Caco-2 (cell line): ENCODE measurements around the gene DCAF11. TPM values are rescaled to one million over a fixed set of nuclear protein-coding genes. Genes with fewer than 3 reads are reported as not detected.
A peak's percentile ranks its signal among the peaks of the same experiment; 100 is the strongest.

Experiments used
- BruUV-seq: library from RNA; stranded (reverse); fragments of 400-500 nt; replicated peaks from 2 replicates; lab custom pipeline; 2021; lab: Mats Ljungman, UMichigan
- CTCF ChIA-PET: fragments of 300-600 bp; sonication (Branson Sonifier 250); formaldehyde crosslinking; loops from one replicate; lab custom pipeline; 2022; ENCODE audit warnings: antibody characterized with exemption; lab: Charles Lee
- POLR2A ChIA-PET: fragments of 300-600 bp; sonication (Branson Sonifier 250); formaldehyde crosslinking; loops from one replicate; lab custom pipeline; 2022; ENCODE audit warnings: antibody characterized with exemption; lab: Charles Lee
- DNase-seq, 2 experiments: peaks; one replicate each; pipeline versions ENCODE4 v3.0.0 to v3.0.0-alpha.2; 2020 to 2022
- H3K27me3 ChIP-seq: replicated peaks from 2 replicates; pipeline ENCODE4 v1.6.0; 2011; ENCODE audit warnings: low read length; ENCODE audit not compliant: control insufficient read depth, insufficient read depth
- H3K36me3 ChIP-seq: 2 replicates; pipeline ENCODE4 v1.5.1; 2011; ENCODE audit warnings: low read length; ENCODE audit not compliant: control insufficient read depth, insufficient read depth
- H3K4me1 ChIP-seq: fragments of 250-450 bp; sonication (Bioruptor Pico); 2 replicates; pipeline ENCODE4 v1.5.1; 2020; ENCODE audit warnings: mild to moderate bottlenecking
- H3K4me3 ChIP-seq: 2 replicates; pipeline ENCODE4 v1.5.1; 2011; ENCODE audit warnings: low read depth, mild to moderate bottlenecking, control low read depth, low read length
- H3K9me3 ChIP-seq: fragments of 250-450 bp; sonication (Bioruptor Pico); 2 replicates; pipeline ENCODE4 v1.5.1; 2020; ENCODE audit warnings: mild to moderate bottlenecking, moderate library complexity
- H3K27ac Mint-ChIP-seq: one replicate; pipeline ENCODE4 v1.8.0; 2022; ENCODE audit warnings: mixed read lengths; ENCODE audit not compliant: unreplicated experiment
- H3K27me3 Mint-ChIP-seq: one replicate; pipeline ENCODE4 v1.8.0; 2022; ENCODE audit warnings: mixed read lengths; ENCODE audit not compliant: insufficient read depth, unreplicated experiment
- H3K36me3 Mint-ChIP-seq: one replicate; pipeline ENCODE4 v1.8.0; 2022; ENCODE audit warnings: mild to moderate bottlenecking, mixed read lengths; ENCODE audit not compliant: insufficient read depth, unreplicated experiment
- H3K4me1 Mint-ChIP-seq: one replicate; pipeline ENCODE4 v1.8.0; 2022; ENCODE audit warnings: low read depth, mixed read lengths; ENCODE audit not compliant: unreplicated experiment
- H3K4me3 Mint-ChIP-seq: one replicate; pipeline ENCODE4 v1.8.0; 2022; ENCODE audit warnings: mild to moderate bottlenecking, moderate library complexity, mixed read lengths; ENCODE audit not compliant: unreplicated experiment
- H3K9me3 Mint-ChIP-seq: one replicate; pipeline ENCODE4 v1.8.0; 2022; ENCODE audit warnings: mixed read lengths; ENCODE audit not compliant: unreplicated experiment
- CTCF ChIP-seq, 2 experiments: fragments of 200-600 bp in 1 of 2; IDR thresholded peaks; 1 replicate in 1 of 2; 2 replicates in 1 of 2; pipeline versions ENCODE4 v1.5.1 to v1.8.0; 2011 to 2022; ENCODE audit warnings: antibody characterized with exemption in 1 of 2, control low read depth in 1 of 2, inconsistent platforms in 1 of 2, low read depth in 1 of 2, low read length in 1 of 2, mild to moderate bottlenecking in 1 of 2, moderate library complexity in 1 of 2; ENCODE audit not compliant: insufficient read depth in 1 of 2, severe bottlenecking in 1 of 2, unreplicated experiment in 1 of 2
- intact Hi-C: fragments of 100-400 bp; cut with micrococcal nuclease; formaldehyde crosslinking; loops from one replicate; pipeline ENCODE4 v1.10.0; 2022; ENCODE audit not compliant: unreplicated experiment
- total RNA-seq: library from RNA; stranded (reverse); gene quantifications from 2 replicates; pipeline ENCODE4 v1.2.3, GENCODE V29; 2022

The DCAF11 gene
- total RNA-seq, 1 experiment from 2014 or later: 65.9 TPM

GRCh38 chr14:24088095-24088494 lies 26.5 kb upstream of the DCAF11 start:
- intact Hi-C loops: no loop called here
- no TSS peak for BruUV-seq
- H3K27ac Mint-ChIP-seq: no peak overlapping the region

GRCh38 chr14:24089890-24090289 lies 24.7 kb upstream of the DCAF11 start:
- H3K36me3 Mint-ChIP-seq: peaks cover 18% of the 10 kb centered on the region
- no peaks in the 10 kb centered on the region for H3K9me3 Mint-ChIP-seq
- Histone ChIP-seq H3K36me3 (no peaks in the 10 kb centered on the region), H3K27me3 (no peaks in the 10 kb centered on the region), H3K4me3 (no peak overlapping the region), H3K9me3 (no peaks in the 10 kb centered on the region), H3K4me1 (peaks cover 11% of the 10 kb centered on the region)
- peaks cover 17% of the 10 kb centered on the region for H3K4me1 Mint-ChIP-seq
- intact Hi-C loops: loop anchor here (1.0 to 2.0 kb wide), 2 partner anchors 32 to 75 kb away; no protein-coding TSS in a partner anchor
- BruUV-seq: no TSS peak
- CTCF ChIA-PET: interaction anchor here (0.6 to 6.4 kb wide), 7 partner anchors 9 to 71 kb away, joined by 3 to 129 read pairs (median 5); partner anchors contain the start of genes CARMIL3, DCAF11, IRF9 and NRL
- H3K4me3 Mint-ChIP-seq: no peak overlapping the region
- H3K27me3 Mint-ChIP-seq: no peaks in the 10 kb centered on the region
- POLR2A ChIA-PET: no interaction called here
- no peak for DNase-seq
- no peak for TF ChIP-seq CTCF (IDR thresholded peaks at IDR 0.05; ENCODE audit: insufficient read depth in 1 of 2, low read depth in 1 of 2, low read length in 1 of 2, severe bottlenecking in 1 of 2, unreplicated experiment in 1 of 2)
- no peak overlapping the region for H3K27ac Mint-ChIP-seq

More at GRCh38 chr14:24088095-24088494, 26.5 kb upstream of the DCAF11 start:
- H3K4me3 Mint-ChIP-seq: no peak overlapping the region
- no peaks in the 10 kb centered on the region for H3K9me3 Mint-ChIP-seq
- POLR2A ChIA-PET: no interaction called here
- H3K4me1 ChIP-seq: peaks cover 4% of the 10 kb centered on the region
- H3K36me3 ChIP-seq: no peaks in the 10 kb centered on the region
- no peak for DNase-seq
- H3K4me3 ChIP-seq: no peak overlapping the region
- TF ChIP-seq CTCF (IDR thresholded peaks at IDR 0.05; ENCODE audit: insufficient read depth in 1 of 2, low read depth in 1 of 2, low read length in 1 of 2, severe bottlenecking in 1 of 2, unreplicated experiment in 1 of 2): no peak
- H3K36me3 Mint-ChIP-seq: peaks cover 6% of the 10 kb centered on the region
- CTCF ChIA-PET: no interaction called here
- H3K27me3 Mint-ChIP-seq: no peaks in the 10 kb centered on the region
- H3K4me1 Mint-ChIP-seq: peaks cover 10% of the 10 kb centered on the region
- H3K27me3 ChIP-seq: no peaks in the 10 kb centered on the region
- no peaks in the 10 kb centered on the region for H3K9me3 ChIP-seq

GRCh38 chr14:24092110-24092504 lies 22.5 kb upstream of the DCAF11 start:
- intact Hi-C loops: no loop called here
- Mint-ChIP-seq H3K36me3 (peaks cover 38% of the 10 kb centered on the region), H3K27me3 (no peaks in the 10 kb centered on the region), H3K27ac (peak overlapping the region; percentile 99), H3K4me1 (peaks cover 24% of the 10 kb centered on the region), H3K9me3 (no peaks in the 10 kb centered on the region), H3K4me3 (no peak overlapping the region)
- BruUV-seq: no TSS peak
- DNase-seq: no peak
- Histone ChIP-seq H3K4me1 (peaks cover 21% of the 10 kb centered on the region), H3K4me3 (no peak overlapping the region), H3K36me3 (peaks cover 3% of the 10 kb centered on the region), H3K9me3 (no peaks in the 10 kb centered on the region), H3K27me3 (no peaks in the 10 kb centered on the region)
- ChIA-PET CTCF (interaction anchor here (0.7 to 6.4 kb wide), 6 partner anchors 11 to 214 kb away, joined by 3 to 129 read pairs (median 14); partner anchors contain the start of genes DCAF11, NRL and TINF2), POLR2A (interaction anchor here (0.9 kb wide), 1 partner anchor 23 kb away, joined by 3 read pairs; the partner anchor contains the start of genes DCAF11 and NRL)
- no peak for TF ChIP-seq CTCF (IDR thresholded peaks at IDR 0.05; ENCODE audit: insufficient read depth in 1 of 2, low read depth in 1 of 2, low read length in 1 of 2, severe bottlenecking in 1 of 2, unreplicated experiment in 1 of 2)
